Psoas muscle (tissue), 8 donors: Measurements from ENCODE around the gene SPATA25. TPM values are rescaled to one million over a fixed set of nuclear protein-coding genes. Genes with fewer than 3 reads are reported as not detected.
A peak's percentile ranks its signal among the peaks of the same experiment; 100 is the strongest.

Source experiments
- ATAC-seq, 4 donors: fragments of 200-7000 bp; cut with Tn5 transposase; one replicate each; pipeline ENCODE4 v1.9.1; 2020; ENCODE audit warnings: moderate library complexity in 3 of 4, mild to moderate bottlenecking in 2 of 4
- DNase-seq, 2 donors: peaks; one replicate each; pipeline ENCODE4 v3.0.0-alpha.2; 2020
- H3K27ac ChIP-seq: fragments of 200-600 bp; one replicate; pipeline ENCODE4 v1.8.0; 2022
- H3K27me3 ChIP-seq, 3 donors: fragments of 200-600 bp in 1 of 3; one replicate each; pipeline versions ENCODE4 v1.6.1 to v1.8.0; 2013 to 2022; ENCODE audit warnings: low read length in 2 of 3, mild to moderate bottlenecking in 2 of 3, moderate library complexity in 1 of 3; ENCODE audit not compliant: insufficient read depth in 3 of 3
- H3K36me3 ChIP-seq, 2 donors: fragments of 200-600 bp in 1 of 2; one replicate each; pipeline versions ENCODE4 v1.6.1 to v1.8.0; 2013 to 2022; ENCODE audit warnings: low read depth in 1 of 2, mild to moderate bottlenecking in 1 of 2, moderate library complexity in 1 of 2; ENCODE audit not compliant: insufficient read depth in 1 of 2
- H3K4me1 ChIP-seq: fragments of 200-600 bp; one replicate; pipeline ENCODE4 v1.8.0; 2022
- H3K4me3 ChIP-seq: fragments of 200-600 bp; one replicate; pipeline ENCODE4 v1.8.0; 2022; ENCODE audit warnings: mild to moderate bottlenecking
- H3K9me3 ChIP-seq: fragments of 200-600 bp; one replicate; pipeline ENCODE4 v1.8.0; 2022
- CTCF ChIP-seq: fragments of 200-600 bp; IDR thresholded peaks from one replicate; pipeline ENCODE4 v1.8.0; 2022; ENCODE audit warnings: antibody characterized with exemption
- WGBS, 3 donors: extraction: QIAGEN DNeasy Blood & Tissue Kit; methylation state at CpG; one replicate each; pipeline versions ENCODE4 v1.1.6 to v1.1.7; 2013; 5-methylcytosine and 5-hydroxymethylcytosine counted together
- intact Hi-C, 2 donors: fragments of 100-400 bp; cut with DNase I; formaldehyde crosslinking; loops; one replicate each; pipeline versions ENCODE4 v1.11.0 to v1.14.2; 2022
- polyA plus RNA-seq, 3 donors: library from polyadenylated mRNA; stranded (reverse); fragments of 200-250 nt; gene quantifications; one replicate each; pipeline ENCODE4 v1.2.3, GENCODE V29; 2013
- total RNA-seq, 4 donors: library from RNA; stranded (reverse); fragmentation: NEBNext Ultra II Directional in 2 of 4; extraction: Animal tissue kit (Norgen Biotek cat#: 25700) in 2 of 4; gene quantifications; one replicate each; pipeline versions ENCODE4 v1.2.1 to v1.2.4, GENCODE V29; 2021 to 2023
- donor health status: healthy with polysubstance abuse.
- donor health status: DM: no; HTN: no; CAD: no; lungs with moderate emphysema.
- donor health status: Bipolar disorder and iron deficiency.
- donor health status: healthy.
- donor health status: DM: yes; HTN: yes; CAD: no.
- donor health status: DM: no; HTN: no; CAD: no.
- donor health status: DM: no; HTN: no; CAD: no.
- donor health status: DM: yes; HTN: yes; CAD: no.

SPATA25 gene
- total and polyA plus RNA-seq, 7 donors, result 1.0 to 2.7 (median 1.6) TPM

DNA sequence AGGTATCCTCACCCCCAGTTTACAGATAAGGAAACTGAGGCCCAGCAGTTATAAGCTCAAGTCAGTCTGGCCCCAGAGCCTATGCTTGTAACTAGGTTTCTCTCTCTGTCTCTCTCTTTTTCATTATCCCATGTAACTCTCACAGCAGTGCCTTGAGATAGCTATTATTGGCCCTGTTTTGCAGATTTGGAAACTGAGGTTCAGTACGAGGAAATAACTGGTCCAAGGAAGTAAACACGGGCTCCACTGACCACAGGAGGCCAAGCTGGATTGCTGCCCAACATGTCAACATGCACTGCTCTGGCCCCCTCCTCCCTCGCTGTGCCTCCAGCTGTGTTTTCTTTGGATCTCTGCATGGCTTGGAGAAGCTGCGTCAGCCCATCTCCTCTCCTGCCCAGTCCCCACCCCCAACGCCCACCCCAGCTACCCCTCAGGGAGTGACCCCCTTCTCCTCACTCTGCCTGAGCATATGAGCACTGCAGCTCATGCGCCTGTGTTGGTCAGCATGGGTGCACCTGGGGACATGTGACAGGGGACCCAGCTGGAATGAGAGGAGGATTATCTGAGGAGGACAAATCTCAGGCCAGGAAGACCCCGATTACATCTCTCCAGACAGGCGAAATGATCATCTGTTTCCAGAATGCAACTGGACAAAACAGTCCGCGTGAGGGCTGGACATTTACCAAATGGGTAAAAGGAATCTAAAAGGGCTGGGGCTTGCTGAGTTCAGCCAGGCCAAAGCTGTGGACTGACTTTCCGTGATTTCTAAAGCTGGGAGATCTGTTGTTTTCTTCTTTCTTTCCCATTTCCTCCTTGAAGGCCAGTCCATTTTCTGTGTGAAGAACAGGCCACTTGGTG lies 32.3 kb upstream of the SPATA25 start:
- H3K27me3 ChIP-seq, result no peaks in the 10 kb centered on the region
- intact Hi-C loops, result no loop called here
- peak; percentile 26 to 70 (median 52) for ATAC-seq
- peaks cover 13% of the 10 kb centered on the region for H3K4me1 ChIP-seq
- no peak overlapping the region for H3K4me3 ChIP-seq
- 25 to 31% (median 27%) methylated on average over 11 of the region's 11 CpGs for WGBS, 3 donors
- H3K27ac ChIP-seq, result peak overlapping the region; percentile 67
- no peak for TF ChIP-seq CTCF
- no peaks in the 10 kb centered on the region for H3K9me3 ChIP-seq
- H3K36me3 ChIP-seq, result no peaks in the 10 kb centered on the region
- DNase-seq, result peak; percentile 75 to 89

- H3K4me3 ChIP-seq, result no peak overlapping the region
- ATAC-seq (peak in 2 of 4 donors; percentile 23 to 27), DNase-seq (peak in 1 of 2 donors; percentile 48)
- no peaks in the 10 kb centered on the region for H3K9me3 ChIP-seq
- peak overlapping the region; percentile 60 for H3K27ac ChIP-seq
- 85 to 93% (median 86%) methylated on average over 12 of the region's 12 CpGs for WGBS, 3 donors
- no peaks in the 10 kb centered on the region for H3K27me3 ChIP-seq
- intact Hi-C loops, result no loop called here
- H3K4me1 ChIP-seq, result peaks cover 5% of the 10 kb centered on the region
- TF ChIP-seq CTCF, result no peak
- H3K36me3 ChIP-seq, result no peaks in the 10 kb centered on the region
These were observed 31.5 kb upstream of the SPATA25 start for GRCh38 chr20:45918779-45919537.

DNA sequence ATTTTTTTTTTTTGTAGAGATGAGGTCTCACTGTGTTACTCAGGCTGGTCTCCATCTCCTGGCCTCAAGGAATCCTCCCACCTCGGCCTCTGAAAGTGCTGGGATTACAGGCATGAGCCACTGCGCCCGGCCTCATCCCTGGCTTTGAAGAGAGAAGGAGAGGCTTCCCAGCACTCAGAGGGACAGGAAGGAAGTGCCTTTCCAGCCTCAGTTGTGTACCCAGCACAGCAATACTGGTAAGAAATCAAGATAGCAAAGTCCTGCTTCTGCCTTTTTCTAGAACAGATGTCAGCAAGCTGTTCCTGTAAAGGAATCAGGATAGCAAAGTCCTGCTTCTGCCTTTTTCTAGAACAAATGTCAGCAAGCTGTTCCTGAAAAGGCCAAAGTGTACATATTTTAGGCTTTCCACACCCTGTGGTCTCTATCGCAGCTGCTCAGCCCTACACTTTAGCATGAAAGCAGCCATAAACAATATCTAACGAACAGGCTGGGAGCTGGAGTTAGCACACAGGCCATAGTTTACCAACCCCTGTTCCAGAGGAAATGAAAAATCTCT lies 30.8 kb upstream of the SPATA25 start:
- Histone ChIP-seq H3K9me3 (no peaks in the 10 kb centered on the region), H3K27ac (peak overlapping the region; percentile 60), H3K27me3 (no peaks in the 10 kb centered on the region), H3K4me3 (no peak overlapping the region), H3K36me3 (no peaks in the 10 kb centered on the region), H3K4me1 (no peaks in the 10 kb centered on the region)
- no peak for TF ChIP-seq CTCF
- intact Hi-C loops, result no loop called here
- DNase-seq (no peak), ATAC-seq (peak in 2 of 4 donors; percentile 23 to 24)
- WGBS, 3 donors, result 58 to 69% (median 69%) methylated on average over 5 of the region's 5 CpGs

DNA sequence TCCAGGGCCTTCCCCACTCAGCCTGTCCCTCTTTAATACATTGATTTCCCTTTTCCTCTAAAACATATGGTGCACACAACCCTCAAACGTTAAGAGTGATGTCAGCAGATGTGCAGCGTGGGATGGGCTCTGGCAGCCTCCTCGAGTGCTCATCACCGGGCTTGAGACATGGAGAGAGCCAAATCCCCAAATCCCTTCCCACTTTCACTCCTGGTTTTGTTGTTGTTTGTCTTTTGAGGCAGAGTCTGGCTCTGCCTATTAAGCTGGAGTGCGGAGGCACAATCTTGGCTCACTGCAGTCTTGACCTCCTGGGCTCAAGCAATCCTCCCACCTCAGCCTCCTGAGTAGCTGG lies 30.3 kb upstream of the SPATA25 start:
- H3K4me3 ChIP-seq, result no peak overlapping the region
- intact Hi-C loops, result no loop called here
- peak in 2 of 4 donors; percentile 31 to 33 for ATAC-seq
- no peaks in the 10 kb centered on the region for H3K36me3 ChIP-seq
- no peaks in the 10 kb centered on the region for H3K4me1 ChIP-seq
- H3K27me3 ChIP-seq, result peaks cover 0 to 3% (median 0%) of the 10 kb centered on the region in 3 donors
- H3K27ac ChIP-seq, result no peak overlapping the region
- WGBS, 3 donors, result 32 to 41% (median 39%) methylated on average over 5 of the region's 5 CpGs
- no peaks in the 10 kb centered on the region for H3K9me3 ChIP-seq
- peak in 1 of 2 donors; percentile 49 for DNase-seq
- TF ChIP-seq CTCF, result no peak
